NB4 (cell line): ENCODE results near the gene ARL5C.

Source experiments
- POLR2A ChIP-seq: IDR thresholded peaks from 2 replicates; pipeline ENCODE4 v1.6.1; 2011; ENCODE audit warnings: mild to moderate bottlenecking; ENCODE audit not compliant: insufficient read length; ENCODE audit errors: extremely low read depth
- TF ChIP-seq, protein P1 (sequence below): IDR thresholded peaks from one replicate; pipeline ENCODE4 v1.5.1; 2012; ENCODE audit warnings: low read depth, low read length

DNA sequence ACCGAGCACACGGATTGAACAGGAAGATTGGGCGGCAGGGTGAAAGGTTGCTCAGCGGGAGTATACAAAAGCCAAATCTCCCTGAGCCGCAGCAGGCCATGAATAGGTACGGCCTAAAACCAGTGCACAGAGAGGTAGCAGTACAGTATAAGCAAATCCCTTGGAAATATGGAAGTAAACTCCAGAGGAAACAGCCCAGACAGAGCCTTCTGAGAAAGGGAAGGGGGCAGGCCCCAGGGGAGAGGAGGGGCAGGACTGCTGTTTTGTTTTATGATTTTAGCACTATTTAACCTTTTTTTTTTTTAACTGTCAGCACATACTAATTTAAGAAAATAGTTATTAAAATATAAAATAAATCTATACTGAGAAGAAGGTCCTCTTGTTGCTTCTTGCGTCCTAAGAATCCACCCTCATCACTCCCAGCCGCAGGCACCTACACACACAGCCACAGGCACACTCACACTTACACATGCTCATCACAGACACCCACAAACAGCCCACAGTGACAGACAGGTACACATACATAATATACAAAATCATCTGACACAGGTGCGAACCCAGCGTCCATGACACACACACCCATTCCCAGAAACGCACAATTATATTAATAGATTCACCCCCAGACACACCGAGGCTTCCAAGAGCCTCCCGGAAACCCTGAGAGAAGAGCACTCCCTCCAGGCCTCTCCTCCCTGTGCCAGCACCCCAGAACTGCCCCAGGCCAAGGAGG is 27.4 kb downstream of the ARL5C start:
- TF ChIP-seq, protein P1, sequence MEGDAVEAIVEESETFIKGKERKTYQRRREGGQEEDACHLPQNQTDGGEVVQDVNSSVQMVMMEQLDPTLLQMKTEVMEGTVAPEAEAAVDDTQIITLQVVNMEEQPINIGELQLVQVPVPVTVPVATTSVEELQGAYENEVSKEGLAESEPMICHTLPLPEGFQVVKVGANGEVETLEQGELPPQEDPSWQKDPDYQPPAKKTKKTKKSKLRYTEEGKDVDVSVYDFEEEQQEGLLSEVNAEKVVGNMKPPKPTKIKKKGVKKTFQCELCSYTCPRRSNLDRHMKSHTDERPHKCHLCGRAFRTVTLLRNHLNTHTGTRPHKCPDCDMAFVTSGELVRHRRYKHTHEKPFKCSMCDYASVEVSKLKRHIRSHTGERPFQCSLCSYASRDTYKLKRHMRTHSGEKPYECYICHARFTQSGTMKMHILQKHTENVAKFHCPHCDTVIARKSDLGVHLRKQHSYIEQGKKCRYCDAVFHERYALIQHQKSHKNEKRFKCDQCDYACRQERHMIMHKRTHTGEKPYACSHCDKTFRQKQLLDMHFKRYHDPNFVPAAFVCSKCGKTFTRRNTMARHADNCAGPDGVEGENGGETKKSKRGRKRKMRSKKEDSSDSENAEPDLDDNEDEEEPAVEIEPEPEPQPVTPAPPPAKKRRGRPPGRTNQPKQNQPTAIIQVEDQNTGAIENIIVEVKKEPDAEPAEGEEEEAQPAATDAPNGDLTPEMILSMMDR = no peak
- TF ChIP-seq POLR2A = no peak
